Tibial nerve (tissue), 4 donors: ENCODE measurements around the gene MPV17. TPM values are rescaled to one million over a fixed set of nuclear protein-coding genes. Genes with fewer than 3 reads are reported as not detected.
"Not testable (repeated sequence)": the region's sequence is repeated elsewhere in the genome, so short reads cannot be mapped to it uniquely, and the experiment has no call there.

Experiments used
- DNase-seq, 2 donors: peaks; one replicate each; pipeline ENCODE4 v3.0.0-alpha.2; 2019; ENCODE audit warnings: low spot score in 2 of 2
- H3K27ac ChIP-seq, 4 donors: fragments of 200-600 bp; sonication (generic) in 3 of 4; one replicate each; pipeline ENCODE4 v1.5.1; 2017 to 2019; ENCODE audit warnings: mild to moderate bottlenecking in 1 of 4
- H3K27me3 ChIP-seq, 2 donors: fragments of 200-600 bp; sonication (generic) in 1 of 2; one replicate each; pipeline versions ENCODE4 v1.5.1 to v1.6.0; 2017 to 2019
- H3K36me3 ChIP-seq, 3 donors: fragments of 200-600 bp; sonication (generic); one replicate each; pipeline ENCODE4 v1.5.1; 2018 to 2019
- H3K4me1 ChIP-seq, 4 donors: fragments of 200-600 bp; sonication (generic) in 3 of 4; one replicate each; pipeline ENCODE4 v1.5.1; 2017 to 2019
- H3K4me3 ChIP-seq, 4 donors: fragments of 200-600 bp; sonication (generic) in 3 of 4; one replicate each; pipeline ENCODE4 v1.5.1; 2017 to 2019; ENCODE audit warnings: mild to moderate bottlenecking in 1 of 4, moderate library complexity in 1 of 4
- H3K9me3 ChIP-seq, 4 donors: fragments of 200-600 bp; sonication (generic) in 3 of 4; one replicate each; pipeline ENCODE4 v1.5.1; 2017 to 2019
- EP300 ChIP-seq, 2 donors: sonication (generic); formaldehyde crosslinking; IDR thresholded peaks; one replicate each; pipeline ENCODE4 v1.6.1; 2017; ENCODE audit warnings: antibody characterized with exemption in 2 of 2, mild to moderate bottlenecking in 1 of 2
- POLR2A ChIP-seq, 2 donors: fragments of 450-650 bp; IDR thresholded peaks; one replicate each; pipeline ENCODE4 v1.6.1; 2017; ENCODE audit warnings: antibody characterized with exemption in 2 of 2, mild to moderate bottlenecking in 2 of 2, moderate library complexity in 2 of 2
- WGBS, 2 donors: methylation state at CpG; one replicate each; pipeline ENCODE4 v1.1.5; 2018; 5-methylcytosine and 5-hydroxymethylcytosine counted together
- total RNA-seq, 4 donors: library from RNA; depleted of rRNA; stranded (reverse); fragments of >200 nt; gene quantifications; one replicate each; pipeline ENCODE4 v1.1.0, GENCODE V29; 2016
- TF ChIP-seq, protein P1 (sequence below), 5 experiments: fragments of 200-600 bp in 3 of 5; fragments of 450-650 bp in 2 of 5; sonication (generic) in 3 of 5; IDR thresholded peaks; one replicate each; pipeline ENCODE4 v1.5.1; 2016 to 2019; ENCODE audit warnings: antibody characterized with exemption in 5 of 5, mild to moderate bottlenecking in 3 of 5, moderate library complexity in 2 of 5

MPV17 gene
- total RNA-seq, 4 donors from 2014 or later: 68.4 to 105 (median 87.3) TPM

GRCh38 chr2:27270131-27270530 lies 52.8 kb downstream of the MPV17 start:
- TF ChIP-seq POLR2A (IDR thresholded peaks at IDR 0.05) (no peak), EP300 (IDR thresholded peaks at IDR 0.05) (no peak)
- TF ChIP-seq, protein P1, sequence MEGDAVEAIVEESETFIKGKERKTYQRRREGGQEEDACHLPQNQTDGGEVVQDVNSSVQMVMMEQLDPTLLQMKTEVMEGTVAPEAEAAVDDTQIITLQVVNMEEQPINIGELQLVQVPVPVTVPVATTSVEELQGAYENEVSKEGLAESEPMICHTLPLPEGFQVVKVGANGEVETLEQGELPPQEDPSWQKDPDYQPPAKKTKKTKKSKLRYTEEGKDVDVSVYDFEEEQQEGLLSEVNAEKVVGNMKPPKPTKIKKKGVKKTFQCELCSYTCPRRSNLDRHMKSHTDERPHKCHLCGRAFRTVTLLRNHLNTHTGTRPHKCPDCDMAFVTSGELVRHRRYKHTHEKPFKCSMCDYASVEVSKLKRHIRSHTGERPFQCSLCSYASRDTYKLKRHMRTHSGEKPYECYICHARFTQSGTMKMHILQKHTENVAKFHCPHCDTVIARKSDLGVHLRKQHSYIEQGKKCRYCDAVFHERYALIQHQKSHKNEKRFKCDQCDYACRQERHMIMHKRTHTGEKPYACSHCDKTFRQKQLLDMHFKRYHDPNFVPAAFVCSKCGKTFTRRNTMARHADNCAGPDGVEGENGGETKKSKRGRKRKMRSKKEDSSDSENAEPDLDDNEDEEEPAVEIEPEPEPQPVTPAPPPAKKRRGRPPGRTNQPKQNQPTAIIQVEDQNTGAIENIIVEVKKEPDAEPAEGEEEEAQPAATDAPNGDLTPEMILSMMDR (IDR thresholded peaks at IDR 0.05): no peak
- no peak for DNase-seq

DNA sequence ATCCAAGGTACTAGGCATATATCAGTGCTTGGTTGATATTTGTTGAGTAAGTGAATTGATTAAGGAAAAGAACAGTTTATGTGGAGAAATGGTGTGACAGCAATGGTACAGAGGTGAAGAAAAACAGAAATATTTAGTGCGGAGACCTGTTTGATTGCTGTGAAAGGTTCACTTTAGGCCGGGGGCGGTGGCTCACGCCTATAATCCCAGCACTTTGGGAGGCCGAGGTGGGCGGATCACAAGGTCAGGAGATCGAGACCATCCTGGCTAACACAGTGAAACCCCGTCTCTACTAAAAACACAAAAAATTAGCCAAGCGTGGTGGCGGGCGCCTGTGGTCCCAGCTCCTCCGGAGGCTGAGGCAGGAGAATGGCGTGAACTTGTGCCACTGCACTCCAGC lies 54.6 kb downstream of the MPV17 start:
- not testable (repeated sequence) for H3K9me3 ChIP-seq, H3K36me3 ChIP-seq, H3K27ac ChIP-seq, DNase-seq, H3K4me3 ChIP-seq
- Histone ChIP-seq H3K4me1 (peaks cover 0 to 21% (median 11%) of the 10 kb centered on the region in 4 donors), H3K27me3 (peaks cover 0 to 58% of the 10 kb centered on the region in 2 donors)
- WGBS, 2 donors: 83 to 84% methylated on average over 13 of the region's 13 CpGs

More at GRCh38 chr2:27270131-27270530, 52.8 kb downstream of the MPV17 start:
- Histone ChIP-seq H3K27ac (no peak overlapping the region), H3K36me3 (no peaks in the 10 kb centered on the region), H3K27me3 (peaks cover 0 to 44% of the 10 kb centered on the region in 2 donors), H3K4me1 (peaks cover 0 to 3% (median under 1%) of the 10 kb centered on the region in 4 donors), H3K9me3 (no peaks in the 10 kb centered on the region), H3K4me3 (no peak overlapping the region)
- 77% methylated on average over 3 of the region's 3 CpGs for WGBS, 2 donors

GRCh38 chr2:27265536-27265870 lies 57.4 kb downstream of the MPV17 start:
- H3K4me1 ChIP-seq: peaks cover 0 to 40% (median 25%) of the 10 kb centered on the region in 4 donors
- peaks cover 0 to 84% of the 10 kb centered on the region in 2 donors for H3K27me3 ChIP-seq
- TF ChIP-seq, protein P1 (IDR thresholded peaks at IDR 0.05): no peak
- TF ChIP-seq POLR2A (IDR thresholded peaks at IDR 0.05) (no peak), EP300 (IDR thresholded peaks at IDR 0.05) (no peak)
- no peaks in the 10 kb centered on the region for H3K9me3 ChIP-seq
- DNase-seq: no peak
- H3K27ac ChIP-seq: no peak overlapping the region
- H3K36me3 ChIP-seq: no peaks in the 10 kb centered on the region
- H3K4me3 ChIP-seq: no peak overlapping the region

- TF ChIP-seq, protein P1 (IDR thresholded peaks at IDR 0.05): peak in 4 of 5 experiments; percentile 27 to 48 (median 34)
- no peak for TF ChIP-seq POLR2A (IDR thresholded peaks at IDR 0.05)
- no peak for DNase-seq
- Histone ChIP-seq H3K4me1 (peaks cover 0 to 40% (median 25%) of the 10 kb centered on the region in 4 donors), H3K4me3 (peak overlapping the region in 3 of 4 donors; percentile 15 to 55 (median 16)), H3K9me3 (no peaks in the 10 kb centered on the region), H3K36me3 (no peaks in the 10 kb centered on the region), H3K27ac (no peak overlapping the region), H3K27me3 (peaks cover 0 to 90% of the 10 kb centered on the region in 2 donors)
- WGBS, 2 donors: 6 to 14% methylated on average over 20 to 51 of the region's 56 CpGs
These were observed 58.0 kb downstream of the MPV17 start for GRCh38 chr2:27264753-27265535.

DNA sequence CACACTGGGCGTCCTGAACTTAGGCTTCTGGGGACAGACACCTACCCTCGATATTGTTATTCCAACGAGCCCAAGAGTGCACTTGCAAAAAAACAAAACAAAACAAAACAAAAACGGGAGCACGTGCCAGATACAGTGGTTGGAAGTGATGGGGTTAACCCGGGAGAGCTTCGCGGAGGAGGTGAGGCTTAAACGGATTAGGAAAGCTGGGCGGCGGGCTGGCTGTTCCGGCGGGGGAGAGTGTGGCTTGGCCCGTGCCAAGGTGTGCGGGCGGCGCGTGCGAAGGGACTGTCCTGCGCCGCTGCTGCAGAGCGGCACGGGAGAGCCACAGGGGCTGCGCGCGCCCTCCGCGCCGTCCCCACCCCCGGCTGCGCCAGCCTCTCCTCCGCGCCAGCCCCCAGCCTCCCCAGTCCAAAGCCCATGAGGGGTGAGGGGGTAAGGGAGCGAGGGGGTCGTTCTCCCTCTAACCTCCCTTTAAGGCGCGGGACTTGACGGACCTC lies 58.6 kb downstream of the MPV17 start:
- 0 to 1% methylated on average over 26 to 34 of the region's 38 CpGs for WGBS, 2 donors
- Histone ChIP-seq H3K9me3 (no peaks in the 10 kb centered on the region), H3K4me1 (peaks cover 0 to 40% (median 25%) of the 10 kb centered on the region in 4 donors), H3K4me3 (peak overlapping the region in 3 of 4 donors; percentile 15 to 55 (median 16)), H3K27ac (no peak overlapping the region), H3K27me3 (peaks cover 0 to 91% of the 10 kb centered on the region in 2 donors), H3K36me3 (no peaks in the 10 kb centered on the region)
- no peak for TF ChIP-seq EP300 (IDR thresholded peaks at IDR 0.05)
- TF ChIP-seq, protein P1 (IDR thresholded peaks at IDR 0.05): no peak
- no peak for TF ChIP-seq POLR2A (IDR thresholded peaks at IDR 0.05)
- DNase-seq: no peak
